ENCODE results near the gene CMIP. TPM values are rescaled to one million over a fixed set of nuclear protein-coding genes. Genes with fewer than 3 reads are reported as not detected.

CMIP gene
- total RNA-seq, 1 donor from 2014 or later: 19.1 TPM

GRCh38 chr16:81542609-81543570 is 98.3 kb downstream of the CMIP start:
- no peak for DNase-seq (ENCODE audit: low read depth)
- H3K4me3 ChIP-seq (ENCODE audit: low read depth, low read length): no peak overlapping the region
- TF ChIP-seq CTCF (conservative IDR thresholded peaks at IDR 0.05; ENCODE audit: low read depth, low read length): no peak

GRCh38 chr16:81543571-81543970 is 99.0 kb downstream of the CMIP start:
- H3K4me3 ChIP-seq (ENCODE audit: low read depth, low read length): no peak overlapping the region
- DNase-seq (ENCODE audit: low read depth): no peak
- TF ChIP-seq CTCF (conservative IDR thresholded peaks at IDR 0.05; ENCODE audit: low read depth, low read length): no peak

DNA sequence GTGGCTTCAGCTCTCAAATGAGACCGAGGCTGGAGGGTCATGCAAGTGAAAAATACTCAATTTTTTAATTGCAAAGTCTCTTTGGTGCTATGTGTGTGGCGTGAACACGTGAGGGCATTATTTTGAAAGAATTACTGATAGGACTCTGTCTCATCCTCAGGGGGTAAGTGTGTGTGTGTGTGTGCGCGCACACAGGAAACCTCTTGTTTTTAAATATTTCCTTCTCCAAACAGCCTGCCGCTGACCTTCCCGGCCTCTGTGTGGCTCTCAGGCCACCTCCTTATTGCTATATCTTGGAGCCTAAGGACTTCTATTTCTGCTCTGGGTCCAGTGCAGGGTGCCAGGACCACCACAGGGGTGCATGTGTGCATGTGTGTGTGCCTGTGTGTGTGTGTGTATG is 99.7 kb downstream of the CMIP start:
- no peak for DNase-seq (ENCODE audit: low read depth)
- TF ChIP-seq CTCF (conservative IDR thresholded peaks at IDR 0.05; ENCODE audit: low read depth, low read length): no peak
- H3K4me3 ChIP-seq (ENCODE audit: low read depth, low read length): no peak overlapping the region

DNA sequence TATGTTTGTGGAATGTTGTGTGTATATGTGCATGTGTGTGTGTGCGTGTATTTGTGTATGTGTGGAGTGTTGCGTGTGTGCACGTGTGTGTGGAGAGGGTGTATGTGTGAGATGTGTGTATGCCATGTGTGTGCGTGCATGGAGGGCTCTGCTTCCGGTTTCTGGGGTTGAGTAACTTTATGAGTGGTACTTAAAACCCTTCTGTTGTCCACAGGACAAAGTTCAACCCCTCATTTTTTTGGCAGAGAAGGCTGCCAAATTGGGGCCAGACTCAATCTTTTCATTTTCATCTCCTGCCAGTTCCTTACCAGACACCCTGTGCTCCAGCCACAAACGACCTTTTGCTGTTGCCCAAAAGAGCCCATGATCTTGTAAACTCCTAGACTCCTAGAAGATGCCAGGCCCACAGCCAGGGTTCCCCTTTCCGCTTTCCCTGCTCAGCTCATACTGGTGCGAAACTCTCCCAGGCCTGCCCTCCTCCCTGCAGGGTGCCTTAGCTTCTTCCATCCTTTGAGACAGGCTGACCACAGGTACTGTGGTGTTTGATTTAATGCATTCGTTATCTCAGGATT is 100.2 kb downstream of the CMIP start:
- H3K4me3 ChIP-seq (ENCODE audit: low read depth, low read length): no peak overlapping the region
- TF ChIP-seq CTCF (conservative IDR thresholded peaks at IDR 0.05; ENCODE audit: low read depth, low read length): no peak
- DNase-seq (ENCODE audit: low read depth): no peak

DNA sequence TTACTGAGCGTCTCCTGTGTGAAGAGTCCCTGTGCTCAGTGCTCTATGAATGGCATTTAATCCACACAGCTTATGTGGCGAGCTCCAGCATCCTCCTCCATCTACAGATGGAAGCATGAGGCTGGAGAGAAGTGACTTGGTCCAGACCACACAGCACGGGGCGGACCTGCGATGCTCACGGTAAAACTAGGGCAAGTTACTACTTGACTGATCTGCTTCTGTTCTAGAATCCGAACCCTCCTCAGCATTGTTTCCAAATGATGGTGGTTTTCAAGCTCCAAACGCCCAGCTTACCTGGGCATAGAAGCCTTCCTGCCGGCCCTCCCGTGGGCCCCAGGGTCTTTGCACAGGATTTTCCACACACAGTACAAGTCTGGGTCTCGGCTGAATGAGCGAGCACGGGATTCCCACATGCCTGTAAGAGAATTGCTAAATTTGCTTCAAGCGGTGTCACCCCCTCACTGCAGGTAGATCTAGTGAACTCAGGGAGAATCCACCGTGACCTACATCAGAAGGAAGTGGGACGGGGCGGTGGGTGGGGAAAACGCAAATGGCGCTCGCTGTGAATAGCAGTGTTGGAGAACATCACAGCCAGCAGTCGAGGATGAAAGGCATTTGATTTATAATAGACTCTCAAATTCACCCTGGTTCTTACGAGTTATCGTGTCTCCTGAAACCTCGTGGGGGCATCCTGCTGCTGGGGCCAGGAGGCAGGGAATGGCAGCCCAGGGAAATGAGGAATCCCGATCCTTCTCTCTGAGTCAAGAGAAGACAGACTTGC is 101.1 kb downstream of the CMIP start:
- DNase-seq (ENCODE audit: low read depth): no peak
- H3K4me3 ChIP-seq (ENCODE audit: low read depth, low read length): no peak overlapping the region
- TF ChIP-seq CTCF (conservative IDR thresholded peaks at IDR 0.05; ENCODE audit: low read depth, low read length): no peak

DNA sequence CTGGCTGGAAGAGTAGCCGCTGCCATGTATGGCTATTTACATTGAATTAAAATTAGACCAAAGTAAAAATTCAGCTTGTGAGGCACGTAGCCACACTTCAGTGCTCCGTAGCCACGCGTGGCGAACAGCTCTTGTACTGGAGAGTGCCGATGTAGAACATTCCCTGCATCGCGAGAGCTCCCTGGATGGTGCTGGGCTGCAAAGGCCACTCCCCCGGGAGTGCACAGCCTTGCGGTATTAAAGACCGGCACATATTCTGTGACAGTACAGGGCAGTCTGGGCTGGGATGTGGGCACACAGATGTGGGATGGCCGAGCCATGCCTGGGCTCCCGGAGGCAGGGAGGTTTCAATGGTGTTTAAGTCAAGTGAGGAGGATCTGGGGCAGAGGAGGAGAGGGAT is 102.2 kb downstream of the CMIP start:
- H3K4me3 ChIP-seq (ENCODE audit: low read depth, low read length): no peak overlapping the region
- TF ChIP-seq CTCF (conservative IDR thresholded peaks at IDR 0.05; ENCODE audit: low read depth, low read length): no peak
- DNase-seq (ENCODE audit: low read depth): no peak
